Activated CD8-positive, alpha-beta T cell treated with anti-CD3 and anti-CD28 coated beads for 36 hours (primary cell): ENCODE measurements around the gene TSSK6. TPM values are rescaled to one million over a fixed set of nuclear protein-coding genes. Genes with fewer than 3 reads are reported as not detected.

ENCODE experiments used
- ATAC-seq: fragments of 200-7000 bp; cut with Tn5 transposase; one replicate; pipeline ENCODE4 v1.10.0; 2021; ENCODE audit warnings: mild to moderate bottlenecking, moderate library complexity
- CTCF ChIA-PET: fragments of 350-600 bp; sonication (Branson Sonifier 250); formaldehyde crosslinking; loops from one replicate; lab custom pipeline; 2021; ENCODE audit warnings: antibody characterized with exemption; lab: Charles Lee
- POLR2A ChIA-PET: fragments of 350-600 bp; sonication (Branson Sonifier 250); formaldehyde crosslinking; loops from one replicate; lab custom pipeline; 2021; ENCODE audit warnings: antibody characterized with exemption; lab: Charles Lee
- DNase-seq: peaks from one replicate; pipeline ENCODE4 v3.0.0-alpha.2; 2020
- H3K27ac Mint-ChIP-seq: one replicate; pipeline ENCODE4 v1.8.0; 2021; ENCODE audit warnings: mild to moderate bottlenecking, mixed read lengths
- H3K27me3 Mint-ChIP-seq: one replicate; pipeline ENCODE4 v1.8.0; 2021; ENCODE audit warnings: mixed read lengths
- H3K36me3 Mint-ChIP-seq: one replicate; pipeline ENCODE4 v1.8.0; 2021; ENCODE audit warnings: low read depth, mixed read lengths
- H3K4me1 Mint-ChIP-seq: one replicate; pipeline ENCODE4 v1.8.0; 2021; ENCODE audit warnings: low read depth, mixed read lengths
- H3K4me3 Mint-ChIP-seq: one replicate; pipeline ENCODE4 v1.8.0; 2021; ENCODE audit warnings: mild to moderate bottlenecking, moderate library complexity, mixed read lengths
- H3K9me3 Mint-ChIP-seq: one replicate; pipeline ENCODE4 v1.8.0; 2021; ENCODE audit warnings: mixed read lengths
- CTCF ChIP-seq: fragments of 200-600 bp; IDR thresholded peaks from one replicate; pipeline ENCODE4 v1.8.0; 2022; ENCODE audit warnings: antibody characterized with exemption, mild to moderate bottlenecking
- intact Hi-C: fragments of 100-400 bp; cut with micrococcal nuclease; formaldehyde crosslinking; loops from one replicate; pipeline ENCODE4 v1.10.0; 2022
- total RNA-seq, 2 experiments: library from RNA; stranded (reverse); gene quantifications; one replicate each; pipeline ENCODE4 v1.2.3, GENCODE V29; 2021

Gene TSSK6
- total RNA-seq, 2 experiments from 2014 or later: 3.4 to 4.9 TPM

GRCh38 chr19:19546751-19547162 lies 31.4 kb upstream of the TSSK6 start:
- ATAC-seq (no peak), DNase-seq (no peak)
- POLR2A ChIA-PET: no interaction called here
- Mint-ChIP-seq H3K27ac (no peak overlapping the region), H3K27me3 (no peaks in the 10 kb centered on the region), H3K36me3 (no peaks in the 10 kb centered on the region), H3K9me3 (peaks cover 2% of the 10 kb centered on the region), H3K4me3 (no peak overlapping the region), H3K4me1 (peaks cover 5% of the 10 kb centered on the region)
- TF ChIP-seq CTCF: no peak
- intact Hi-C loops: no loop called here
- CTCF ChIA-PET: interaction anchor here (0.7 to 3.9 kb wide), 2 partner anchors 8 to 14 kb away, joined by 3 to 18 read pairs; no protein-coding TSS in a partner anchor

GRCh38 chr19:19545707-19546106 lies 30.4 kb upstream of the TSSK6 start:
- DNase-seq: no peak
- CTCF ChIA-PET: interaction anchor here (0.9 to 3.9 kb wide), 2 partner anchors 9 to 13 kb away, joined by 3 to 18 read pairs; no protein-coding TSS in a partner anchor

DNA sequence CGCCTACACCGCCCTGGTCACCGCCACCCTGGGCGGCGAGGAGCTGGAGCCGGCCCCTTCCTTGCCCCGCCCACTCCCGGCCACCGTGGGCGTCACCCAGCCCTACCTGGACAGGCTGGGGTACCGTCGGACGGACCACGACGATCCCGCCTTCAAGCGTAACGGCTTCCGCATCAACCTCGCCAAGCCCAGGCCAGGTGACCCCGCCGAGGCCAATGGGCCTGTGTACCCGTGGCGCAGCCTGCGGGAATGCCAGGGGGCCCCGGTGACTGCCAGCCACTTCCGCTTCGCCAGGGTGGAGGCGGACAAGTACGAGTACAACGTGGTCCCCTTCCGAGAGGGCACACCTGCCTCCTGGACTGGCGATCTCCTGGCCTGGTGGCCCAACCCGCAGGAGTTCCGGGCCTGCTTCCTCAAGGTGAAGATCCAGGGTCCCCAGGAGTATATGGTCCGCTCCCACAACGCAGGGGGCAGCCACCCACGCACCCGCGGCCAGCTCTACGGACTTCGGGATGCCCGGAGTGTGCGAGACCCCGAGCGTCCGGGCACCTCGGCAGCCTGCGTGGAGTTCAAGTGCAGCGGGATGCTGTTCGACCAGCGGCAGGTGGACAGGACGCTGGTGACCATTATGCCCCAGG lies 29.7 kb upstream of the TSSK6 start:
- no peak for DNase-seq
- no peak for TF ChIP-seq CTCF
- ATAC-seq: no peak
- intact Hi-C loops: no loop called here
- H3K9me3 Mint-ChIP-seq: no peaks in the 10 kb centered on the region
- peaks cover 14% of the 10 kb centered on the region for H3K4me1 Mint-ChIP-seq
- no peak overlapping the region for H3K27ac Mint-ChIP-seq
- ChIA-PET POLR2A (no interaction called here), CTCF (interaction anchor here (0.7 to 2.7 kb wide), 3 partner anchors 9 to 60 kb away, joined by 3 to 15 read pairs (median 3); no protein-coding TSS in a partner anchor)
- H3K4me3 Mint-ChIP-seq: no peak overlapping the region
- no peaks in the 10 kb centered on the region for H3K27me3 Mint-ChIP-seq
- no peaks in the 10 kb centered on the region for H3K36me3 Mint-ChIP-seq

More at GRCh38 chr19:19545707-19546106, 30.4 kb upstream of the TSSK6 start:
- H3K9me3 Mint-ChIP-seq: no peaks in the 10 kb centered on the region
- peaks cover 11% of the 10 kb centered on the region for H3K4me1 Mint-ChIP-seq
- POLR2A ChIA-PET: no interaction called here
- H3K4me3 Mint-ChIP-seq: no peak overlapping the region
- intact Hi-C loops: no loop called here
- no peak overlapping the region for H3K27ac Mint-ChIP-seq
- no peaks in the 10 kb centered on the region for H3K36me3 Mint-ChIP-seq
- no peak for ATAC-seq
- TF ChIP-seq CTCF: no peak
- H3K27me3 Mint-ChIP-seq: no peaks in the 10 kb centered on the region

DNA sequence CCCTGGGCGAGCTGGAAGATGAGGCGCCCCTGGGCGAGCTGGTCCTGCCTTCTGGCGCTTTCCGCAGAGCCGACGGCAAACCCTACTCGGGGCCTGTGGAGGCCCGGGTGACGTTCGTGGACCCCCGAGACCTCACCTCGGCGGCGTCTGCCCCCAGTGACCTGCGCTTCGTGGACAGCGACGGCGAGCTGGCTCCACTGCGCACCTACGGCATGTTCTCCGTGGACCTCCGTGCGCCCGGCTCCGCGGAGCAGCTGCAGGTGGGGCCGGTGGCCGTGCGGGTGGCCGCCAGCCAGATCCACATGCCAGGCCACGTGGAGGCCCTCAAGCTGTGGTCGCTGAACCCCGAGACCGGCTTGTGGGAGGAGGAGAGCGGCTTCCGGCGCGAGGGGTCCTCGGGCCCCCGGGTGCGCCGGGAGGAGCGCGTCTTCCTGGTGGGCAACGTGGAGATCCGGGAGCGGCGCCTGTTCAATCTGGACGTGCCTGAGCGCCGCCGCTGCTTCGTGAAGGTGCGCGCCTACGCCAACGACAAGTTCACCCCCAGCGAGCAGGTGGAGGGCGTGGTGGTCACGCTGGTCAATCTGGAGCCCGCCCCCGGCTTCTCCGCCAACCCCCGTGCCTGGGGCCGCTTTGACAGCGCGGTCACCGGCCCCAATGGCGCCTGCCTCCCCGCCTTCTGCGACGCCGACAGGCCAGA lies 29.1 kb upstream of the TSSK6 start:
- no peak for TF ChIP-seq CTCF
- ChIA-PET POLR2A (interaction anchor here (0.9 kb wide), 1 partner anchor 104 kb away, joined by 3 read pairs; no protein-coding TSS in a partner anchor), CTCF (interaction anchor here (0.7 to 2.7 kb wide), 4 partner anchors 10 to 61 kb away, joined by 3 to 15 read pairs (median 5); no protein-coding TSS in a partner anchor)
- ATAC-seq: no peak
- no peaks in the 10 kb centered on the region for H3K9me3 Mint-ChIP-seq
- H3K27ac Mint-ChIP-seq: no peak overlapping the region
- H3K36me3 Mint-ChIP-seq: no peaks in the 10 kb centered on the region
- no peak for DNase-seq
- no peak overlapping the region for H3K4me3 Mint-ChIP-seq
- H3K4me1 Mint-ChIP-seq: peaks cover 17% of the 10 kb centered on the region
- no peaks in the 10 kb centered on the region for H3K27me3 Mint-ChIP-seq
- intact Hi-C loops: no loop called here
